Activated T-cell treated with anti-CD3 and anti-CD28 coated beads, Interleukin-2, amount 50 U/mL, for 24 hours (primary cell): Measurements from ENCODE around the gene RNF17.
"Not testable (repeated sequence)": the region's sequence is repeated elsewhere in the genome, so short reads cannot be mapped to it uniquely, and the experiment has no call there.

Source experiments
- DNase-seq: peaks from one replicate; pipeline ENCODE4 v3.0.0-alpha.2; 2020
- H3K27ac Mint-ChIP-seq: 2 replicates; pipeline ENCODE4 v1.8.0; 2020; ENCODE audit warnings: mild to moderate bottlenecking, mixed read lengths
- H3K27me3 Mint-ChIP-seq: 2 replicates; pipeline ENCODE4 v1.8.0; 2020; ENCODE audit warnings: mixed read lengths
- H3K36me3 Mint-ChIP-seq: 2 replicates; pipeline ENCODE4 v1.8.0; 2020; ENCODE audit warnings: low read depth, mixed read lengths
- H3K4me1 Mint-ChIP-seq: 2 replicates; pipeline ENCODE4 v1.8.0; 2020; ENCODE audit warnings: low read depth, mixed read lengths
- H3K4me3 Mint-ChIP-seq: 2 replicates; pipeline ENCODE4 v1.8.0; 2020; ENCODE audit warnings: mild to moderate bottlenecking, moderate library complexity, mixed read lengths
- H3K9me3 Mint-ChIP-seq: 2 replicates; pipeline ENCODE4 v1.8.0; 2020; ENCODE audit warnings: mixed read lengths

Gene RNF17

GRCh38 chr13:24784319-24784718, 20.4 kb downstream of the RNF17 start:
- Mint-ChIP-seq H3K27ac (no peak overlapping the region), H3K27me3 (peaks cover 67% of the 10 kb centered on the region), H3K9me3 (peaks cover 10% of the 10 kb centered on the region), H3K36me3 (no peaks in the 10 kb centered on the region), H3K4me3 (no peak overlapping the region), H3K4me1 (peaks cover 5% of the 10 kb centered on the region)
- no peak for DNase-seq

GRCh38 chr13:24788538-24788937, 24.6 kb downstream of the RNF17 start:
- Mint-ChIP-seq H3K27ac (no peak overlapping the region), H3K4me1 (peaks cover 5% of the 10 kb centered on the region), H3K36me3 (no peaks in the 10 kb centered on the region), H3K27me3 (peaks cover 62% of the 10 kb centered on the region), H3K4me3 (no peak overlapping the region), H3K9me3 (peaks cover 10% of the 10 kb centered on the region)
- no peak for DNase-seq

- DNase-seq = no peak
- H3K27me3 Mint-ChIP-seq = peaks cover 31% of the 10 kb centered on the region
- no peaks in the 10 kb centered on the region for H3K36me3 Mint-ChIP-seq
- H3K4me3 Mint-ChIP-seq = no peak overlapping the region
- H3K4me1 Mint-ChIP-seq = no peaks in the 10 kb centered on the region
- H3K9me3 Mint-ChIP-seq = no peaks in the 10 kb centered on the region
- H3K27ac Mint-ChIP-seq = no peak overlapping the region
These were observed 38.1 kb downstream of the RNF17 start for GRCh38 chr13:24802074-24802473.

- Mint-ChIP-seq H3K4me1 (no peaks in the 10 kb centered on the region), H3K4me3 (no peak overlapping the region), H3K36me3 (no peaks in the 10 kb centered on the region), H3K27ac (no peak overlapping the region), H3K9me3 (no peaks in the 10 kb centered on the region), H3K27me3 (peaks cover 29% of the 10 kb centered on the region)
- DNase-seq = no peak
These were observed 57.2 kb downstream of the RNF17 start for GRCh38 chr13:24821207-24821606.

- Mint-ChIP-seq H3K4me3 (no peak overlapping the region), H3K9me3 (no peaks in the 10 kb centered on the region), H3K4me1 (no peaks in the 10 kb centered on the region), H3K27ac (no peak overlapping the region), H3K36me3 (no peaks in the 10 kb centered on the region), H3K27me3 (peaks cover 30% of the 10 kb centered on the region)
- DNase-seq = no peak
These were observed 58.7 kb downstream of the RNF17 start for GRCh38 chr13:24822640-24823039.

- not testable (repeated sequence) for H3K9me3 Mint-ChIP-seq, H3K4me3 Mint-ChIP-seq, H3K27ac Mint-ChIP-seq, DNase-seq, H3K4me1 Mint-ChIP-seq, H3K36me3 Mint-ChIP-seq
- peaks cover 35% of the 10 kb centered on the region for H3K27me3 Mint-ChIP-seq
These were observed 59.2 kb downstream of the RNF17 start for GRCh38 chr13:24823122-24823710.

GRCh38 chr13:24827799-24828198, 63.8 kb downstream of the RNF17 start:
- Mint-ChIP-seq H3K36me3 (no peaks in the 10 kb centered on the region), H3K27ac (no peak overlapping the region), H3K4me3 (no peak overlapping the region), H3K27me3 (peaks cover 49% of the 10 kb centered on the region), H3K9me3 (no peaks in the 10 kb centered on the region), H3K4me1 (no peaks in the 10 kb centered on the region)
- DNase-seq = no peak

GRCh38 chr13:24834902-24835510, 71.0 kb downstream of the RNF17 start:
- no peaks in the 10 kb centered on the region for H3K36me3 Mint-ChIP-seq
- no peak overlapping the region for H3K27ac Mint-ChIP-seq
- DNase-seq = no peak
- H3K27me3 Mint-ChIP-seq = peaks cover 42% of the 10 kb centered on the region
- no peak overlapping the region for H3K4me3 Mint-ChIP-seq
- H3K4me1 Mint-ChIP-seq = no peaks in the 10 kb centered on the region
- H3K9me3 Mint-ChIP-seq = no peaks in the 10 kb centered on the region

- H3K27ac Mint-ChIP-seq, DNase-seq, H3K4me1 Mint-ChIP-seq, H3K36me3 Mint-ChIP-seq, H3K4me3 Mint-ChIP-seq, H3K9me3 Mint-ChIP-seq: not testable (repeated sequence)
- H3K27me3 Mint-ChIP-seq = peaks cover 31% of the 10 kb centered on the region
These were observed 73.6 kb downstream of the RNF17 start for GRCh38 chr13:24837528-24837927.

- Mint-ChIP-seq H3K9me3 (no peaks in the 10 kb centered on the region), H3K27me3 (no peaks in the 10 kb centered on the region), H3K36me3 (no peaks in the 10 kb centered on the region), H3K27ac (no peak overlapping the region), H3K4me1 (no peaks in the 10 kb centered on the region), H3K4me3 (no peak overlapping the region)
- no peak for DNase-seq
These were observed 78.7 kb downstream of the RNF17 start for GRCh38 chr13:24842549-24843274.

GRCh38 chr13:24851546-24851945, 87.6 kb downstream of the RNF17 start:
- no peak for DNase-seq
- H3K27me3 Mint-ChIP-seq = peaks cover 23% of the 10 kb centered on the region
- H3K27ac Mint-ChIP-seq = no peak overlapping the region
- H3K36me3 Mint-ChIP-seq = no peaks in the 10 kb centered on the region
- no peak overlapping the region for H3K4me3 Mint-ChIP-seq
- H3K9me3 Mint-ChIP-seq = no peaks in the 10 kb centered on the region
- H3K4me1 Mint-ChIP-seq = no peaks in the 10 kb centered on the region

- Mint-ChIP-seq H3K4me1 (no peaks in the 10 kb centered on the region), H3K9me3 (no peaks in the 10 kb centered on the region), H3K27ac (no peak overlapping the region), H3K27me3 (peaks cover 23% of the 10 kb centered on the region), H3K4me3 (no peak overlapping the region), H3K36me3 (no peaks in the 10 kb centered on the region)
- no peak for DNase-seq
These were observed 90.3 kb downstream of the RNF17 start for GRCh38 chr13:24854311-24854710.

- H3K27ac Mint-ChIP-seq = no peak overlapping the region
- H3K4me1 Mint-ChIP-seq = no peaks in the 10 kb centered on the region
- H3K9me3 Mint-ChIP-seq = no peaks in the 10 kb centered on the region
- peaks cover 5% of the 10 kb centered on the region for H3K27me3 Mint-ChIP-seq
- H3K36me3 Mint-ChIP-seq = no peaks in the 10 kb centered on the region
- H3K4me3 Mint-ChIP-seq = no peak overlapping the region
- DNase-seq = no peak
These were observed 95.0 kb downstream of the RNF17 start for GRCh38 chr13:24858953-24859352.

GRCh38 chr13:24860770-24861169, 96.8 kb downstream of the RNF17 start:
- Mint-ChIP-seq H3K27ac (no peak overlapping the region), H3K27me3 (peaks cover 2% of the 10 kb centered on the region), H3K36me3 (no peaks in the 10 kb centered on the region), H3K4me1 (peaks cover 7% of the 10 kb centered on the region), H3K9me3 (no peaks in the 10 kb centered on the region), H3K4me3 (no peak overlapping the region)
- DNase-seq = no peak

- DNase-seq = no peak
- Mint-ChIP-seq H3K4me3 (no peak overlapping the region), H3K4me1 (peaks cover 10% of the 10 kb centered on the region), H3K27me3 (peaks cover 5% of the 10 kb centered on the region), H3K27ac (no peak overlapping the region), H3K9me3 (no peaks in the 10 kb centered on the region), H3K36me3 (no peaks in the 10 kb centered on the region)
These were observed 97.8 kb downstream of the RNF17 start for GRCh38 chr13:24861617-24862362.
